NB4 (cell line): ENCODE measurements around the gene LHB.

Source experiments
- DNase-seq: peaks from one replicate; pipeline ENCODE4 v3.0.0; 2010; ENCODE audit warnings: low read depth
- H3K4me3 ChIP-seq: one replicate; pipeline ENCODE4 v1.5.1; 2011; ENCODE audit warnings: mild to moderate bottlenecking, low read depth, low read length, moderate library complexity
- MYC ChIP-seq: IDR thresholded peaks from 2 replicates; pipeline ENCODE4 v1.6.1; 2011; ENCODE audit warnings: low read depth, low read length
- POLR2A ChIP-seq: IDR thresholded peaks from 2 replicates; pipeline ENCODE4 v1.6.1; 2011; ENCODE audit warnings: mild to moderate bottlenecking; ENCODE audit not compliant: insufficient read length; ENCODE audit errors: extremely low read depth

LHB gene

DNA sequence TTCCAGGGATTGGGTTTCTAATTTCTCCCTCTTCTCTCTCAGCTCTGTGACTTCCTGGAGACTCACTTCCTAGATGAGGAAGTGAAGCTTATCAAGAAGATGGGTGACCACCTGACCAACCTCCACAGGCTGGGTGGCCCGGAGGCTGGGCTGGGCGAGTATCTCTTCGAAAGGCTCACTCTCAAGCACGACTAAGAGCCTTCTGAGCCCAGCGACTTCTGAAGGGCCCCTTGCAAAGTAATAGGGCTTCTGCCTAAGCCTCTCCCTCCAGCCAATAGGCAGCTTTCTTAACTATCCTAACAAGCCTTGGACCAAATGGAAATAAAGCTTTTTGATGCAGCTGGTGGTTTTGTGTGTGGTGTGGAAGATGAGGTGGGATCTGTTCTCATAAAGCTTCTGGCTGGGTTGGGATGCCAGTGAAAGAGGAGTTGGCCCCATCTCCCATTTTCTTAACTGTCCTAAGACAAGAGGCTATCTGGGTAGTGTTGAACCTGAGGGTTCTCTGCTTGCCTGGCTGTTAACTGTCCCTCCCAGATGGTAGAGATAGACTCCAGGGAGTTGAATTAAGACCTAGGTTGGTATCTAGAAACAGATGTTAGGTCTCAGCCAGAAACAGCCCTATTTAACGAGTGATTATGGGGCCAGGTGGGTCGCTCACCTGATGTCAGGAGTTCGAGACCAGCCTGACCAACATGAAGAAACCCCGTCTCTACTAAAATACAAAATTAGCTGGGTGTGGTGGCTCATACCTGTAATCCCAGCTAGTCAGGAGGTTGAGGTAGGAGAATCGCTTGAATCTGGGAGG, 50.1 kb downstream of the LHB start:
- peak; percentile 39 for DNase-seq
- peak overlapping the region; percentile 97 for H3K4me3 ChIP-seq
- TF ChIP-seq POLR2A = peak; percentile 10
- no peak for TF ChIP-seq MYC
